ENCODE results near the gene KRT77. TPM values are rescaled to one million over a fixed set of nuclear protein-coding genes. Genes with fewer than 3 reads are reported as not detected.

Gene KRT77
- total and polyA plus RNA-seq, 2 experiments from 2014 or later, result not detected

- Histone ChIP-seq H3F3A (replicated peaks; ENCODE audit: low read depth) (no peaks in the 10 kb centered on the region), H3K9me2 (ENCODE audit: insufficient read depth) (0 out of 2 replicates have a peak, but pooled peaks cover 13% of the 10 kb centered on the region), H3K36me3 (ENCODE audit: insufficient read depth) (no peaks in the 10 kb centered on the region), H3K27ac (ENCODE audit: low read depth) (no peak overlapping the region), H2AFZ (no peak overlapping the region), H3K27me3 (ENCODE audit: insufficient read depth) (no peaks in the 10 kb centered on the region), H3K4me1 (ENCODE audit: insufficient read depth) (no peaks in the 10 kb centered on the region), H3K4me3 (no peak overlapping the region), H3K79me2 (replicated peaks; ENCODE audit: insufficient read depth) (no peaks in the 10 kb centered on the region), H4K20me1 (replicated peaks; ENCODE audit: insufficient read depth) (no peaks in the 10 kb centered on the region), H3K4me2 (no peak overlapping the region)
- H3K4me3 Mint-ChIP-seq, result no peak overlapping the region
- no peak overlapping the region for H3K27ac Mint-ChIP-seq
- no peak for TF ChIP-seq REST (IDR thresholded peaks at IDR 0.05; ENCODE audit: unreplicated experiment)
- no peak for TF ChIP-seq CREB1 (CRISPR knock-in tag; IDR thresholded peaks at IDR 0.05; ENCODE audit: low read depth)
- no peak for TF ChIP-seq NANOG (IDR thresholded peaks at IDR 0.05; ENCODE audit: borderline replicate concordance)
- TF ChIP-seq CTCF (conservative IDR thresholded peaks at IDR 0.05; ENCODE audit: low read depth in 2 of 2), result no peak
- TF ChIP-seq JUNB (IDR thresholded peaks at IDR 0.05; ENCODE audit: unreplicated experiment), result no peak
- TF ChIP-seq EZH2 (IDR thresholded peaks at IDR 0.05; ENCODE audit: low read depth, unreplicated experiment), result no peak
- TF ChIP-seq EZH2phosphoT487 (IDR thresholded peaks at IDR 0.05; ENCODE audit: unreplicated experiment), result no peak
- TF ChIP-seq POLR2AphosphoS5 (IDR thresholded peaks at IDR 0.05; ENCODE audit: low read depth), result no peak
- no peak for TF ChIP-seq ETS1 (IDR thresholded peaks at IDR 0.05)
- no peak for TF ChIP-seq ZNF462 (CRISPR knock-in tag; IDR thresholded peaks at IDR 0.05)
- no peak for TF ChIP-seq STAT1 (IDR thresholded peaks at IDR 0.05; ENCODE audit: unreplicated experiment)
- no peak for TF ChIP-seq ZNF114 (CRISPR knock-in tag; IDR thresholded peaks at IDR 0.05)
- no peak for TF ChIP-seq ZNF331 (CRISPR knock-in tag; IDR thresholded peaks at IDR 0.05; ENCODE audit: low read depth)
- H3K36me3 Mint-ChIP-seq (ENCODE audit: low read depth), result no peaks in the 10 kb centered on the region
- peaks cover 6% of the 10 kb centered on the region for H3K27me3 Mint-ChIP-seq (ENCODE audit: insufficient read depth, low read depth, poor library complexity)
- no peaks in the 10 kb centered on the region for H3K9me3 Mint-ChIP-seq
- ATAC-seq (no peak), DNase-seq (ENCODE audit: low spot score) (no peak)
- H3K4me1 Mint-ChIP-seq, result no peaks in the 10 kb centered on the region
Observed at GRCh38 chr12:52748578-52748977, 45.3 kb upstream of the KRT77 start.

All from GM23338 (cell line).